ENCODE results near the gene SERPING1. TPM values are rescaled to one million over a fixed set of nuclear protein-coding genes. Genes with fewer than 3 reads are reported as not detected.

SERPING1 gene
- total RNA-seq, 6 donors from 2014 or later, result 306 to 573 (median 469) TPM

GRCh38 chr11:57638005-57638781 is 40.7 kb downstream of the SERPING1 start:
- Histone ChIP-seq H3K27me3 (no peaks in the 10 kb centered on the region), H3K27ac (peak overlapping the region; percentile 81 to 90 (median 84)), H3K9me3 (no peaks in the 10 kb centered on the region), H3K4me1 (peaks cover 25 to 36% (median 30%) of the 10 kb centered on the region in 4 donors), H3K36me3 (no peaks in the 10 kb centered on the region), H3K4me3 (peak overlapping the region; percentile 56 to 86 (median 82))
- 0 to 1% methylated on average over 44 to 47 of the region's 47 CpGs for WGBS, 2 donors
- peak; percentile 79 to 85 for DNase-seq
- TF ChIP-seq POLR2AphosphoS5 (IDR thresholded peaks at IDR 0.05) (peak; percentile 11 to 31), POLR2A (IDR thresholded peaks at IDR 0.05) (peak in 1 of 4 donors; percentile 43), CTCF (IDR thresholded peaks at IDR 0.05) (no peak), EP300 (IDR thresholded peaks at IDR 0.05) (no peak)
- ATAC-seq (ENCODE audit: low FRiP score in 2 of 2), result peak; percentile 90 to 92

GRCh38 chr11:57638811-57639320 is 41.4 kb downstream of the SERPING1 start:
- no peak for TF ChIP-seq POLR2A (IDR thresholded peaks at IDR 0.05)
- no peak for TF ChIP-seq CTCF (IDR thresholded peaks at IDR 0.05)
- no peak for TF ChIP-seq EP300 (IDR thresholded peaks at IDR 0.05)
- no peak for TF ChIP-seq POLR2AphosphoS5 (IDR thresholded peaks at IDR 0.05)
- Histone ChIP-seq H3K4me1 (peaks cover 27 to 36% (median 32%) of the 10 kb centered on the region in 4 donors), H3K9me3 (no peaks in the 10 kb centered on the region), H3K36me3 (no peaks in the 10 kb centered on the region), H3K27ac (peak overlapping the region; percentile 81 to 90 (median 84)), H3K4me3 (peak overlapping the region; percentile 56 to 86 (median 82)), H3K27me3 (no peaks in the 10 kb centered on the region)
- WGBS, 2 donors, result 0 to 1% methylated on average over 4 to 19 of the region's 19 CpGs
- ATAC-seq (ENCODE audit: low FRiP score in 2 of 2), result peak in 1 of 2 donors; percentile 18
- DNase-seq, result no peak

GRCh38 chr11:57639321-57640067 is 42.0 kb downstream of the SERPING1 start:
- Histone ChIP-seq H3K9me3 (no peaks in the 10 kb centered on the region), H3K27me3 (no peaks in the 10 kb centered on the region), H3K4me3 (peak overlapping the region; percentile 56 to 86 (median 82)), H3K4me1 (peaks cover 33 to 39% (median 36%) of the 10 kb centered on the region in 4 donors), H3K27ac (peak overlapping the region; percentile 21 to 90 (median 84)), H3K36me3 (no peaks in the 10 kb centered on the region)
- 11 to 17% methylated on average over 5 to 15 of the region's 15 CpGs for WGBS, 2 donors
- TF ChIP-seq POLR2A (IDR thresholded peaks at IDR 0.05) (no peak), EP300 (IDR thresholded peaks at IDR 0.05) (no peak), POLR2AphosphoS5 (IDR thresholded peaks at IDR 0.05) (no peak), CTCF (IDR thresholded peaks at IDR 0.05) (no peak)
- no peak for ATAC-seq (ENCODE audit: low FRiP score in 2 of 2)
- peak in 1 of 2 donors; percentile 50 for DNase-seq

GRCh38 chr11:57640068-57640800 is 42.7 kb downstream of the SERPING1 start:
- H3K9me3 ChIP-seq, result no peaks in the 10 kb centered on the region

More at GRCh38 chr11:57640068-57640800, 42.7 kb downstream of the SERPING1 start:
- H3K36me3 ChIP-seq, result no peaks in the 10 kb centered on the region
- ATAC-seq (ENCODE audit: low FRiP score in 2 of 2), result no peak
- H3K27ac ChIP-seq, result peak overlapping the region; percentile 20 to 90 (median 84)
- DNase-seq, result no peak
- 46 to 54% methylated on average over 7 to 9 of the region's 9 CpGs for WGBS, 2 donors
- H3K4me3 ChIP-seq, result peak overlapping the region in 3 of 4 donors; percentile 56 to 86 (median 85)
- peaks cover 40 to 46% (median 43%) of the 10 kb centered on the region in 4 donors for H3K4me1 ChIP-seq
- TF ChIP-seq POLR2A (IDR thresholded peaks at IDR 0.05), result no peak
- no peaks in the 10 kb centered on the region for H3K27me3 ChIP-seq
